ENCODE results near the gene C2orf76. TPM values are rescaled to one million over a fixed set of nuclear protein-coding genes. Genes with fewer than 3 reads are reported as not detected.

C2orf76 gene
- total and polyA plus RNA-seq, 10 of the 15 experiments (the other 5 are each of a cell fraction or from before 2014, with no cell fraction given): 14.0 to 46.1 (median 25.4) TPM

GRCh38 chr2:119288576-119288975, 78.1 kb downstream of the C2orf76 start:
- no peak for DNase-seq (ENCODE audit: low read depth, low spot score)
- RAD21 ChIA-PET (ENCODE audit: unreplicated experiment): no interaction called here
- Histone ChIP-seq H3K36me3 (ENCODE audit: control insufficient read depth in 2 of 2, insufficient read depth in 2 of 2, low read length in 1 of 2) (no peaks in the 10 kb centered on the region), H3K79me2 (ENCODE audit: control insufficient read depth, insufficient read depth, low read length) (no peaks in the 10 kb centered on the region), H3K4me1 (ENCODE audit: control insufficient read depth, insufficient read depth, low read length) (no peaks in the 10 kb centered on the region), H3K4me2 (ENCODE audit: control insufficient read depth, insufficient read depth) (no peak overlapping the region), H3K9me3 (replicated peaks; ENCODE audit: control insufficient read depth, insufficient read depth, low read length) (no peaks in the 10 kb centered on the region), H3K27me3 (replicated peaks in 1 of 2; ENCODE audit: control insufficient read depth in 2 of 2, insufficient read depth in 2 of 2, low read length in 1 of 2) (no peaks in the 10 kb centered on the region), H2AFZ (ENCODE audit: control insufficient read depth, low read depth, low read length) (no peak overlapping the region), H3K4me3 (no peak overlapping the region), H3K27ac (ENCODE audit: control insufficient read depth, insufficient read depth) (no peak overlapping the region), H4K20me1 (ENCODE audit: control insufficient read depth, insufficient read depth) (no peaks in the 10 kb centered on the region), H3K9ac (ENCODE audit: control insufficient read depth, insufficient read depth, low read length) (no peak overlapping the region)
- no TSS peak for BruUV-seq (replicated peaks)
- in situ Hi-C loops (cut with MboI): no loop called here
- SMC1A ChIA-PET (ENCODE audit: uncharacterized antibody, unreplicated experiment): no interaction called here
- POLR2A ChIA-PET: interaction anchor here (0.5 kb wide), 1 partner anchor 13 kb away, joined by 5 read pairs; no protein-coding TSS in a partner anchor
- CTCF ChIA-PET: no interaction called here
- TF ChIP-seq REST (IDR thresholded peaks at IDR 0.05; ENCODE audit: low read depth, low read length) (no peak), CUX1 (IDR thresholded peaks at IDR 0.05; ENCODE audit: insufficient replicate concordance, low read depth, low read length) (no peak), NR2C2 (IDR thresholded peaks at IDR 0.05; ENCODE audit: borderline replicate concordance, control insufficient read depth, insufficient read length, low read depth) (no peak), ZBTB11 (CRISPR knock-in tag; IDR thresholded peaks at IDR 0.05) (no peak)
- WGBS (ENCODE audit: insufficient coverage, insufficient replicate concordance, low lambda C conversion rate, missing lambda C conversion rate): 54% methylated on average over 6 of the region's 6 CpGs
- intact Hi-C loops (cut with micrococcal nuclease; ENCODE audit: unreplicated experiment): no loop called here
- FAIRE-seq: no peak
- ATAC-seq: no peak

All from GM12878 (cell line).